SK-N-SH (cell line): Measurements from ENCODE around the gene COQ9. TPM values are rescaled to one million over a fixed set of nuclear protein-coding genes. Genes with fewer than 3 reads are reported as not detected.

Experiments used
- CTCF ChIA-PET: fragments of 300-600, 350-600 bp; formaldehyde crosslinking; extraction: SDS; loops from one replicate; lab custom pipeline; 2021; lab: Yijun Ruan, JAX
- POLR2A ChIA-PET: fragments of 350-600 bp; sonication (Branson Sonifier 250); formaldehyde crosslinking; extraction: SDS; loops from one replicate; lab custom pipeline; 2020; ENCODE audit warnings: antibody characterized with exemption, inconsistent platforms; lab: Yijun Ruan, JAX
- DNase-seq: peaks from one replicate; pipeline ENCODE4 v3.0.0; 2012
- H2AFZ ChIP-seq: fragments of 200-600 bp; sonication (generic); 2 replicates; pipeline ENCODE4 v1.8.1; 2016; ENCODE audit warnings: antibody characterized with exemption, mild to moderate bottlenecking, low read depth
- H3F3A ChIP-seq: fragments of 200-600 bp; sonication (generic); replicated peaks from 2 replicates; pipeline ENCODE3; 2016; ENCODE audit warnings: antibody characterized with exemption, mild to moderate bottlenecking; ENCODE audit not compliant: insufficient read depth
- H3K27ac ChIP-seq, 2 experiments: fragments of 200-500 bp in 1 of 2; fragments of 200-600 bp in 1 of 2; sonication (Bioruptor generic) in 1 of 2; sonication (generic), shearing (Covaris generic) in 1 of 2; 2 replicates each; pipeline versions ENCODE4 v1.5.1 to v1.6.1; 2014 to 2016; ENCODE audit warnings: low read depth in 2 of 2, inconsistent platforms in 1 of 2, low read length in 1 of 2, mild to moderate bottlenecking in 1 of 2, mixed read lengths in 1 of 2
- H3K27me3 ChIP-seq: fragments of 200-600 bp; sonication (generic), shearing (Covaris generic); 2 replicates; pipeline ENCODE4 v1.6.1; 2016; ENCODE audit warnings: mixed run types; ENCODE audit not compliant: insufficient read depth
- H3K36me3 ChIP-seq, 2 experiments: fragments of 200-500 bp in 1 of 2; fragments of 200-600 bp in 1 of 2; sonication (Bioruptor generic) in 1 of 2; sonication (generic) in 1 of 2; replicated peaks in 1 of 2; 2 replicates each; pipeline versions ENCODE3 to v1.5.1; 2014 to 2016; ENCODE audit warnings: low read length in 1 of 2, mild to moderate bottlenecking in 1 of 2; ENCODE audit not compliant: insufficient read depth in 2 of 2, control insufficient read depth in 1 of 2
- H3K4me1 ChIP-seq, 2 experiments: fragments of 200-500 bp in 1 of 2; fragments of 200-600 bp in 1 of 2; sonication (Bioruptor generic) in 1 of 2; sonication (generic), shearing (Covaris generic) in 1 of 2; 2 replicates each; pipeline versions ENCODE4 v1.5.1 to v1.6.1; 2014 to 2016; ENCODE audit warnings: low read depth in 1 of 2, low read length in 1 of 2, mixed run types in 1 of 2; ENCODE audit not compliant: insufficient read depth in 2 of 2, control insufficient read depth in 1 of 2
- H3K4me2 ChIP-seq: fragments of 200-600 bp; sonication (generic), shearing (Covaris generic); 2 replicates; pipeline ENCODE4 v1.6.1; 2017; ENCODE audit warnings: mixed run types
- H3K4me3 ChIP-seq, 2 experiments: fragments of 200-500 bp in 1 of 2; fragments of 200-600 bp in 1 of 2; sonication (Bioruptor generic) in 1 of 2; sonication (generic), shearing (Covaris generic) in 1 of 2; 2 replicates each; pipeline versions ENCODE4 v1.5.1 to v1.8.1; 2014 to 2016; ENCODE audit warnings: low read depth in 2 of 2, inconsistent platforms in 1 of 2, low read length in 1 of 2, mild to moderate bottlenecking in 1 of 2, mixed read lengths in 1 of 2, moderate library complexity in 1 of 2
- H3K79me2 ChIP-seq: fragments of 200-600 bp; sonication (generic); 2 replicates; pipeline ENCODE4 v1.8.1; 2017; ENCODE audit warnings: mild to moderate bottlenecking; ENCODE audit not compliant: insufficient read depth
- H3K9ac ChIP-seq: fragments of 200-600 bp; sonication (generic); 2 replicates; pipeline ENCODE4 v1.6.1; 2017; ENCODE audit warnings: mixed run types
- H3K9me2 ChIP-seq: fragments of 200-600 bp; sonication (generic); 2 replicates; pipeline ENCODE4 v1.6.1; 2017; ENCODE audit warnings: mixed run types
- H3K9me3 ChIP-seq: fragments of 200-600 bp; sonication (generic); 2 replicates; pipeline ENCODE4 v1.6.1; 2017; ENCODE audit warnings: mixed run types, mild to moderate bottlenecking, moderate library complexity
- H4K20me1 ChIP-seq: fragments of 200-600 bp; sonication (generic); 2 replicates; pipeline ENCODE4 v1.6.1; 2017; ENCODE audit warnings: mild to moderate bottlenecking, mixed run types; ENCODE audit not compliant: insufficient read depth
- EP300 ChIP-seq, 2 experiments: IDR thresholded peaks; 2 replicates each; pipeline versions ENCODE4 v1.4.0 to v1.6.1; 2012; ENCODE audit warnings: borderline replicate concordance in 1 of 2, low read depth in 1 of 2, low read length in 1 of 2
- FOSL2 ChIP-seq: IDR thresholded peaks from 2 replicates; pipeline ENCODE4 v1.4.0; 2012; ENCODE audit warnings: low read depth, mild to moderate bottlenecking, moderate library complexity, borderline replicate concordance
- FOXM1 ChIP-seq: IDR thresholded peaks from 2 replicates; pipeline ENCODE4 v1.4.0; 2012; ENCODE audit warnings: low read depth, mild to moderate bottlenecking
- GABPA ChIP-seq: IDR thresholded peaks from 2 replicates; pipeline ENCODE4 v1.4.0; 2012; ENCODE audit warnings: low read depth, mild to moderate bottlenecking
- GATA2 ChIP-seq: sonication (generic); formaldehyde crosslinking; IDR thresholded peaks from 2 replicates; pipeline ENCODE4 v1.5.0; 2020; ENCODE audit warnings: mild to moderate bottlenecking, missing genetic modification reagents
- MXI1 ChIP-seq: IDR thresholded peaks from 2 replicates; pipeline ENCODE4 v1.6.1; 2012; ENCODE audit warnings: mild to moderate bottlenecking, low read depth, low read length, improper control_type of control experiment
- POLR2AphosphoS5 ChIP-seq: IDR thresholded peaks from 2 replicates; pipeline ENCODE4 v1.6.1; 2012; ENCODE audit warnings: low read depth, low read length
- RAD21 ChIP-seq: IDR thresholded peaks from 2 replicates; pipeline ENCODE4 v1.6.1; 2012; ENCODE audit warnings: mild to moderate bottlenecking, low read length
- RCOR1 ChIP-seq: fragments of 150-350 bp; IDR thresholded peaks from 2 replicates; pipeline ENCODE4 v1.6.1; 2017; ENCODE audit warnings: antibody characterized with exemption, low read length
- RFX5 ChIP-seq: IDR thresholded peaks from 2 replicates; pipeline ENCODE4 v1.6.1; 2012; ENCODE audit warnings: mild to moderate bottlenecking, improper control_type of control experiment, low read length
- RXRA ChIP-seq: IDR thresholded peaks from 2 replicates; pipeline ENCODE4 v1.4.0; 2012; ENCODE audit warnings: low read depth, mild to moderate bottlenecking, borderline replicate concordance
- SIN3A ChIP-seq: IDR thresholded peaks from 2 replicates; pipeline ENCODE4 v1.6.1; 2012; ENCODE audit warnings: low read depth, mild to moderate bottlenecking, low read length, moderate library complexity, borderline replicate concordance
- SMC3 ChIP-seq: IDR thresholded peaks from 2 replicates; pipeline ENCODE4 v1.6.1; 2012; ENCODE audit warnings: low read depth, low read length, improper control_type of control experiment
- TCF12 ChIP-seq: IDR thresholded peaks from 2 replicates; pipeline ENCODE4 v1.4.0; 2012
- TEAD4 ChIP-seq: IDR thresholded peaks from 2 replicates; pipeline ENCODE4 v1.4.0; 2012; ENCODE audit warnings: mild to moderate bottlenecking, borderline replicate concordance; ENCODE audit not compliant: insufficient read depth
- WGBS: methylation state at CpG from one replicate; pipeline ENCODE4 v1.1.6; 2017; ENCODE audit warnings: low lambda C conversion rate; 5-methylcytosine and 5-hydroxymethylcytosine counted together
- polyA plus RNA-seq, 3 experiments: library from polyadenylated mRNA; depleted of rRNA; stranded (reverse); fragments of >200 nt; gene quantifications; 2 replicates each; pipeline ENCODE4 v1.2.3, GENCODE V29; 2012
- TF ChIP-seq, protein P1 (sequence below): IDR thresholded peaks from 2 replicates; pipeline ENCODE4 v1.4.0; 2012; ENCODE audit warnings: low read depth
- TF ChIP-seq, protein P2 (sequence below): IDR thresholded peaks from 2 replicates; pipeline ENCODE4 v1.6.1; 2012; ENCODE audit warnings: mild to moderate bottlenecking, low read depth, low read length, moderate library complexity

Gene COQ9
- polyA plus RNA-seq, 1 of the 3 experiments (the other 2 are of a cell fraction), result 81.2 TPM

DNA sequence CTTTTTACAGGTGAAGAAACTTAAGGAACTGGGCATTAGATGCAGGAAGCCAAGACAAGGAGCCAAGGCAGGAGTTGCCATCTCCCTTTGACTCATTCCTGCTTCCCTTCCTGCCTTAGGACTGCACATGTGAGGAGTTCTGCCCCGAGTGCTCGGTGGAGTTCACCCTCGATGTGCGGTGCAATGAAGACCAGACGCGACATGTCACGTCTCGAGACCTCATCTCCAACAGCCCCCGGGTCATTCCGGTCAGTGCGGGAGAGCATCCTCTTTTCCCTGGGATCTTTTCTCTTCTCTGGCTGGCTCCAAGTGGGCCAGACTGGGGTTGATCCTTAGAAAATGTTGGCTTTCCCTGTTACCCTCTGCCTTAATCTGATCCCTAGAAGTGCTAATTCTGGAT lies 21.8 kb downstream of the COQ9 start:
- POLR2A ChIA-PET, result no interaction called here
- Histone ChIP-seq H3K4me2 (no peak overlapping the region), H3K9me3 (no peaks in the 10 kb centered on the region), H3F3A (peaks cover 4% of the 10 kb centered on the region), H3K79me2 (peaks cover 19% of the 10 kb centered on the region; the same call in 1 of the 2 replicates), H3K4me1 (peaks cover 2 to 53% of the 10 kb centered on the region in 2 experiments; a peak in 2 of 4 replicates), H3K36me3 (peaks cover 58 to 89% of the 10 kb centered on the region in 2 experiments), H3K27ac (peak overlapping the region in 1 of 2 experiments; percentile 95; a peak in 2 of 4 replicates), H3K27me3 (no peaks in the 10 kb centered on the region), H2AFZ (no peak overlapping the region), H4K20me1 (0 out of 2 replicates have a peak, but pooled peaks cover 3% of the 10 kb centered on the region), H3K9me2 (no peaks in the 10 kb centered on the region), H3K9ac (no peak overlapping the region), H3K4me3 (no peak overlapping the region)
- CTCF ChIA-PET, result interaction anchor here (1.1 to 21.0 kb wide), 2 partner anchors 45 to 52 kb away, joined by 3 to 354 read pairs; no protein-coding TSS in a partner anchor
- no peak for DNase-seq
- 84% methylated on average over 8 of the region's 11 CpGs for WGBS
- TF ChIP-seq GATA2 (CRISPR knock-in tag) (no peak), SIN3A (no peak), EP300 (IDR thresholded peaks at IDR 0.05; ENCODE audit: borderline replicate concordance in 1 of 2, low read depth in 1 of 2, low read length in 1 of 2) (no peak), FOXM1 (no peak), SMC3 (no peak), RFX5 (no peak), RAD21 (no peak), TCF12 (no peak), GABPA (no peak), MXI1 (no peak), RXRA (no peak), RCOR1 (no peak), TEAD4 (no peak), FOSL2 (no peak), POLR2AphosphoS5 (no peak)
- TF ChIP-seq, protein P1, sequence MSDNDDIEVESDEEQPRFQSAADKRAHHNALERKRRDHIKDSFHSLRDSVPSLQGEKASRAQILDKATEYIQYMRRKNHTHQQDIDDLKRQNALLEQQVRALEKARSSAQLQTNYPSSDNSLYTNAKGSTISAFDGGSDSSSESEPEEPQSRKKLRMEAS, result no peak
- TF ChIP-seq, protein P2, sequence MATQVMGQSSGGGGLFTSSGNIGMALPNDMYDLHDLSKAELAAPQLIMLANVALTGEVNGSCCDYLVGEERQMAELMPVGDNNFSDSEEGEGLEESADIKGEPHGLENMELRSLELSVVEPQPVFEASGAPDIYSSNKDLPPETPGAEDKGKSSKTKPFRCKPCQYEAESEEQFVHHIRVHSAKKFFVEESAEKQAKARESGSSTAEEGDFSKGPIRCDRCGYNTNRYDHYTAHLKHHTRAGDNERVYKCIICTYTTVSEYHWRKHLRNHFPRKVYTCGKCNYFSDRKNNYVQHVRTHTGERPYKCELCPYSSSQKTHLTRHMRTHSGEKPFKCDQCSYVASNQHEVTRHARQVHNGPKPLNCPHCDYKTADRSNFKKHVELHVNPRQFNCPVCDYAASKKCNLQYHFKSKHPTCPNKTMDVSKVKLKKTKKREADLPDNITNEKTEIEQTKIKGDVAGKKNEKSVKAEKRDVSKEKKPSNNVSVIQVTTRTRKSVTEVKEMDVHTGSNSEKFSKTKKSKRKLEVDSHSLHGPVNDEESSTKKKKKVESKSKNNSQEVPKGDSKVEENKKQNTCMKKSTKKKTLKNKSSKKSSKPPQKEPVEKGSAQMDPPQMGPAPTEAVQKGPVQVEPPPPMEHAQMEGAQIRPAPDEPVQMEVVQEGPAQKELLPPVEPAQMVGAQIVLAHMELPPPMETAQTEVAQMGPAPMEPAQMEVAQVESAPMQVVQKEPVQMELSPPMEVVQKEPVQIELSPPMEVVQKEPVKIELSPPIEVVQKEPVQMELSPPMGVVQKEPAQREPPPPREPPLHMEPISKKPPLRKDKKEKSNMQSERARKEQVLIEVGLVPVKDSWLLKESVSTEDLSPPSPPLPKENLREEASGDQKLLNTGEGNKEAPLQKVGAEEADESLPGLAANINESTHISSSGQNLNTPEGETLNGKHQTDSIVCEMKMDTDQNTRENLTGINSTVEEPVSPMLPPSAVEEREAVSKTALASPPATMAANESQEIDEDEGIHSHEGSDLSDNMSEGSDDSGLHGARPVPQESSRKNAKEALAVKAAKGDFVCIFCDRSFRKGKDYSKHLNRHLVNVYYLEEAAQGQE, result no peak
